ENCODE data around the gene DIP2C. TPM values are rescaled to one million over a fixed set of nuclear protein-coding genes. Genes with fewer than 3 reads are reported as not detected.

DIP2C gene
- total RNA-seq, 1 experiment from 2014 or later = 11.0 TPM

- peaks cover 4% of the 10 kb centered on the region for H3K36me3 Mint-ChIP-seq
- TF ChIP-seq NR3C1 (CRISPR knock-in tag; conservative IDR thresholded peaks at IDR 0.05; ENCODE audit: low read depth) (no peak), FOXK1 (CRISPR knock-in tag; IDR thresholded peaks at IDR 0.05) (no peak), PRDM15 (CRISPR knock-in tag; IDR thresholded peaks at IDR 0.05) (no peak)
- H3K27me3 Mint-ChIP-seq (ENCODE audit: low read depth) = no peaks in the 10 kb centered on the region
- ATAC-seq = no peak
- DNase-seq (ENCODE audit: low spot score) = no peak
- ChIA-PET POLR2A (no interaction called here), CTCF (interaction anchor here (0.6 to 2.4 kb wide), 2 partner anchors 12 to 174 kb away, joined by 3 to 13 read pairs; no protein-coding TSS in a partner anchor)
- H3K27ac Mint-ChIP-seq = no peak overlapping the region
- H3K4me1 Mint-ChIP-seq = peaks cover 7% of the 10 kb centered on the region; the same call in 1 of the 2 replicates
- H3K9me3 Mint-ChIP-seq = no peaks in the 10 kb centered on the region
- no peak overlapping the region for H3K4me3 Mint-ChIP-seq
Measured at GRCh38 chr10:241966-242643, 447.4 kb downstream of the DIP2C start.

DNA sequence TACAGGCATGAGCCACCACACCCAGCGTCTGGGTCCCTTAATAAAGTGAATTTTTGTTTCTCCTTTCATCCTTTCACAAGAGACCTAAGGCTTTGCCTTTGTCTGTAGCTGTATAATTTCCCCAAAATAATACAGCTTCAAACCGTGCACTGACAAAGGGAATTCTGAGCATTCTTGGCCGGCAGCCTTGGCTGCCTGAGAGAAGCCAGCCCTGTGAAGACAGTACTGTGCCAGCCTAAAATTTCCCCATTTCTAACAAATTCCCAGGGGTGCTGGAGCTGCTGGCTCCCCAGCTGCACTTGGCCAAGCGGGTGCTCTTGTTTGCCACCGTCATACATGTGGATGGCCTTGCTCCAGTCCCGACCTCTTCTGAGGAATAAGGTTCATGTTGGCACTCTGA, 448.0 kb downstream of the DIP2C start:
- no peaks in the 10 kb centered on the region; the same call in 1 of the 2 replicates for H3K36me3 Mint-ChIP-seq
- H3K27me3 Mint-ChIP-seq (ENCODE audit: low read depth) = no peaks in the 10 kb centered on the region
- peaks cover 7% of the 10 kb centered on the region; the same call in 1 of the 2 replicates for H3K4me1 Mint-ChIP-seq
- ChIA-PET CTCF (interaction anchor here (2.4 kb wide), 1 partner anchor 11 kb away, joined by 13 read pairs; no protein-coding TSS in a partner anchor), POLR2A (no interaction called here)
- H3K27ac Mint-ChIP-seq = no peak overlapping the region
- no peak for ATAC-seq
- DNase-seq (ENCODE audit: low spot score) = no peak
- TF ChIP-seq ZNF219 (CRISPR knock-in tag; IDR thresholded peaks at IDR 0.05; ENCODE audit: borderline replicate concordance) (no peak), JUN (CRISPR knock-in tag; IDR thresholded peaks at IDR 0.05) (no peak), PRRX2 (CRISPR knock-in tag; IDR thresholded peaks at IDR 0.05) (no peak), SOX15 (CRISPR knock-in tag; IDR thresholded peaks at IDR 0.05) (no peak)
- TF ChIP-seq, protein P1, sequence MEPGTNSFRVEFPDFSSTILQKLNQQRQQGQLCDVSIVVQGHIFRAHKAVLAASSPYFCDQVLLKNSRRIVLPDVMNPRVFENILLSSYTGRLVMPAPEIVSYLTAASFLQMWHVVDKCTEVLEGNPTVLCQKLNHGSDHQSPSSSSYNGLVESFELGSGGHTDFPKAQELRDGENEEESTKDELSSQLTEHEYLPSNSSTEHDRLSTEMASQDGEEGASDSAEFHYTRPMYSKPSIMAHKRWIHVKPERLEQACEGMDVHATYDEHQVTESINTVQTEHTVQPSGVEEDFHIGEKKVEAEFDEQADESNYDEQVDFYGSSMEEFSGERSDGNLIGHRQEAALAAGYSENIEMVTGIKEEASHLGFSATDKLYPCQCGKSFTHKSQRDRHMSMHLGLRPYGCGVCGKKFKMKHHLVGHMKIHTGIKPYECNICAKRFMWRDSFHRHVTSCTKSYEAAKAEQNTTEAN (CRISPR knock-in tag; IDR thresholded peaks at IDR 0.05) = no peak
- H3K4me3 Mint-ChIP-seq = no peak overlapping the region
- H3K9me3 Mint-ChIP-seq = no peaks in the 10 kb centered on the region

- DNase-seq (ENCODE audit: low spot score) (no peak), ATAC-seq (no peak)
- H3K4me3 Mint-ChIP-seq = no peak overlapping the region
- no peaks in the 10 kb centered on the region for H3K9me3 Mint-ChIP-seq
- TF ChIP-seq IRF2 (CRISPR knock-in tag; IDR thresholded peaks at IDR 0.05; ENCODE audit: borderline replicate concordance, low read depth) (no peak), SP1 (CRISPR knock-in tag; conservative IDR thresholded peaks at IDR 0.05) (no peak), EMX1 (CRISPR knock-in tag; IDR thresholded peaks at IDR 0.05) (no peak), ELF4 (CRISPR knock-in tag; IDR thresholded peaks at IDR 0.05; ENCODE audit: low read depth) (no peak)
- TF ChIP-seq, protein P2, sequence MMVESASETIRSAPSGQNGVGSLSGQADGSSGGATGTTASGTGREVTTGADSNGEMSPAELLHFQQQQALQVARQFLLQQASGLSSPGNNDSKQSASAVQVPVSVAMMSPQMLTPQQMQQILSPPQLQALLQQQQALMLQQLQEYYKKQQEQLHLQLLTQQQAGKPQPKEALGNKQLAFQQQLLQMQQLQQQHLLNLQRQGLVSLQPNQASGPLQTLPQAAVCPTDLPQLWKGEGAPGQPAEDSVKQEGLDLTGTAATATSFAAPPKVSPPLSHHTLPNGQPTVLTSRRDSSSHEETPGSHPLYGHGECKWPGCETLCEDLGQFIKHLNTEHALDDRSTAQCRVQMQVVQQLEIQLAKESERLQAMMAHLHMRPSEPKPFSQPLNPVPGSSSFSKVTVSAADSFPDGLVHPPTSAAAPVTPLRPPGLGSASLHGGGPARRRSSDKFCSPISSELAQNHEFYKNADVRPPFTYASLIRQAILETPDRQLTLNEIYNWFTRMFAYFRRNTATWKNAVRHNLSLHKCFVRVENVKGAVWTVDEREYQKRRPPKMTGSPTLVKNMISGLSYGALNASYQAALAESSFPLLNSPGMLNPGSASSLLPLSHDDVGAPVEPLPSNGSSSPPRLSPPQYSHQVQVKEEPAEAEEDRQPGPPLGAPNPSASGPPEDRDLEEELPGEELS (CRISPR knock-in tag; IDR thresholded peaks at IDR 0.05) = no peak
- H3K36me3 Mint-ChIP-seq = no peaks in the 10 kb centered on the region; the same call in 1 of the 2 replicates
- ChIA-PET CTCF (no interaction called here), POLR2A (no interaction called here)
- no peaks in the 10 kb centered on the region for H3K27me3 Mint-ChIP-seq (ENCODE audit: low read depth)
- H3K4me1 Mint-ChIP-seq = peaks cover 7% of the 10 kb centered on the region; the same call in 1 of the 2 replicates
- no peak overlapping the region for H3K27ac Mint-ChIP-seq
Measured at GRCh38 chr10:239109-239508, 450.4 kb downstream of the DIP2C start.

Measured in WTC11 (cell line).